C4-2B (cell line): Measurements from ENCODE around the gene IFNA8.
"Not testable (repeated sequence)": the region's sequence is repeated elsewhere in the genome, so short reads cannot be mapped to it uniquely, and the experiment has no call there.

Source experiments
- ZFX ChIP-seq: fragments of 450-650 bp; IDR thresholded peaks from 2 replicates; pipeline ENCODE4 v1.6.1; 2017
- TF ChIP-seq, protein P1 (sequence below): fragments of 450-650 bp; conservative IDR thresholded peaks from 2 replicates; pipeline ENCODE4 v1.5.1; 2017; ENCODE audit warnings: mild to moderate bottlenecking

DNA sequence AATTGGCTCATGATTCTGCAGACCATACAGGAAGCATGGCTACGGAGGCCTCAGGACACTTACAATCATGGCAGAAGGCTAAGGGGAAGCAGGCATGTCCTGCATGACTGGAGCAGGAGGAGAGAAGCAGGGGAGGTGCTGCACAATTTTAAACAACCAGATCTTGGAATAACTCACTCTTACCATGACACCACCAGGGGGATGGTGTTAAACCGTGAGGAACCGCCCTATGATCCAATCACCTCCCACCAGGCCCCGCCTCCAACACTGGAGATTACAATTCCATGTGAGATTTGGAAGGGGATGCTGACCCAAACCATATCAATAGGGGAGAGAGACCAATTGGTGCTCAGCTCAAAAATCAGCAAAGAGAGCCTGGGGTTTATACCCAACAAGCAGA is 37.5 kb upstream of the IFNA8 start:
- TF ChIP-seq, protein P1, sequence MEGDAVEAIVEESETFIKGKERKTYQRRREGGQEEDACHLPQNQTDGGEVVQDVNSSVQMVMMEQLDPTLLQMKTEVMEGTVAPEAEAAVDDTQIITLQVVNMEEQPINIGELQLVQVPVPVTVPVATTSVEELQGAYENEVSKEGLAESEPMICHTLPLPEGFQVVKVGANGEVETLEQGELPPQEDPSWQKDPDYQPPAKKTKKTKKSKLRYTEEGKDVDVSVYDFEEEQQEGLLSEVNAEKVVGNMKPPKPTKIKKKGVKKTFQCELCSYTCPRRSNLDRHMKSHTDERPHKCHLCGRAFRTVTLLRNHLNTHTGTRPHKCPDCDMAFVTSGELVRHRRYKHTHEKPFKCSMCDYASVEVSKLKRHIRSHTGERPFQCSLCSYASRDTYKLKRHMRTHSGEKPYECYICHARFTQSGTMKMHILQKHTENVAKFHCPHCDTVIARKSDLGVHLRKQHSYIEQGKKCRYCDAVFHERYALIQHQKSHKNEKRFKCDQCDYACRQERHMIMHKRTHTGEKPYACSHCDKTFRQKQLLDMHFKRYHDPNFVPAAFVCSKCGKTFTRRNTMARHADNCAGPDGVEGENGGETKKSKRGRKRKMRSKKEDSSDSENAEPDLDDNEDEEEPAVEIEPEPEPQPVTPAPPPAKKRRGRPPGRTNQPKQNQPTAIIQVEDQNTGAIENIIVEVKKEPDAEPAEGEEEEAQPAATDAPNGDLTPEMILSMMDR = not testable (repeated sequence)
- TF ChIP-seq ZFX = not testable (repeated sequence)
